ENCODE results near the gene CCDC171.
"Not testable (repeated sequence)": the region's sequence is repeated elsewhere in the genome, so short reads cannot be mapped to it uniquely, and the experiment has no call there.

The CCDC171 gene

GRCh38 chr9:15570769-15571168, 17.9 kb downstream of the CCDC171 start:
- no peak for DNase-seq (ENCODE audit: low read depth)

GRCh38 chr9:15572200-15572770, 19.4 kb downstream of the CCDC171 start:
- no peak for DNase-seq (ENCODE audit: low read depth)

GRCh38 chr9:15576350-15577050, 23.7 kb downstream of the CCDC171 start:
- no peak for DNase-seq (ENCODE audit: low read depth)

- DNase-seq (ENCODE audit: low read depth): no peak
Observed at GRCh38 chr9:15578714-15579113, 25.9 kb downstream of the CCDC171 start.

GRCh38 chr9:15584379-15584778, 31.5 kb downstream of the CCDC171 start:
- DNase-seq (ENCODE audit: low read depth): no peak

- no peak for DNase-seq (ENCODE audit: low read depth)
Observed at GRCh38 chr9:15592317-15592716, 39.5 kb downstream of the CCDC171 start.

GRCh38 chr9:15592940-15593339, 40.1 kb downstream of the CCDC171 start:
- DNase-seq (ENCODE audit: low read depth): not testable (repeated sequence)

GRCh38 chr9:15600666-15601330, 48.0 kb downstream of the CCDC171 start:
- DNase-seq (ENCODE audit: low read depth): not testable (repeated sequence)

GRCh38 chr9:15606643-15607472, 54.0 kb downstream of the CCDC171 start:
- DNase-seq (ENCODE audit: low read depth): no peak

GRCh38 chr9:15612962-15613361, 60.1 kb downstream of the CCDC171 start:
- no peak for DNase-seq (ENCODE audit: low read depth)

- no peak for DNase-seq (ENCODE audit: low read depth)
Observed at GRCh38 chr9:15617782-15618181, 64.9 kb downstream of the CCDC171 start.

GRCh38 chr9:15618540-15619331, 65.9 kb downstream of the CCDC171 start:
- DNase-seq (ENCODE audit: low read depth): no peak

GRCh38 chr9:15622318-15622971, 69.6 kb downstream of the CCDC171 start:
- DNase-seq (ENCODE audit: low read depth): no peak

- no peak for DNase-seq (ENCODE audit: low read depth)
Observed at GRCh38 chr9:15635752-15636151, 82.9 kb downstream of the CCDC171 start.

- DNase-seq (ENCODE audit: low read depth): no peak
Observed at GRCh38 chr9:15640121-15640520, 87.3 kb downstream of the CCDC171 start.

- no peak for DNase-seq (ENCODE audit: low read depth)
Observed at GRCh38 chr9:15641291-15641690, 88.4 kb downstream of the CCDC171 start.

- DNase-seq (ENCODE audit: low read depth): no peak
Observed at GRCh38 chr9:15642369-15642962, 89.6 kb downstream of the CCDC171 start.

GRCh38 chr9:15670246-15670645, 117.4 kb downstream of the CCDC171 start:
- no peak for DNase-seq (ENCODE audit: low read depth)

GRCh38 chr9:15670894-15671293, 118.1 kb downstream of the CCDC171 start:
- no peak for DNase-seq (ENCODE audit: low read depth)

- DNase-seq (ENCODE audit: low read depth): no peak
Observed at GRCh38 chr9:15693701-15694100, 140.9 kb downstream of the CCDC171 start.

- DNase-seq (ENCODE audit: low read depth): no peak
Observed at GRCh38 chr9:15696979-15697378, 144.1 kb downstream of the CCDC171 start.
